DND-41 (cell line): ENCODE results near the gene OSBPL8.
A peak's percentile ranks its signal among the peaks of the same experiment; 100 is the strongest.

Experiments
- ATAC-seq: fragments of 200-7000 bp; cut with Tn5 transposase; 3 replicates; pipeline ENCODE4 v1.9.1; 2021; ENCODE audit warnings: low read depth; ENCODE audit not compliant: insufficient read depth
- DNase-seq: peaks from one replicate; pipeline ENCODE4 v3.0.0-alpha.2; 2020
- H2AFZ ChIP-seq: 2 replicates; pipeline ENCODE4 v1.6.0; 2012; ENCODE audit warnings: low read depth, low read length
- H3K27ac ChIP-seq: 2 replicates; pipeline ENCODE4 v1.5.1; 2012; ENCODE audit warnings: low read length, inconsistent platforms
- H3K27me3 ChIP-seq: fragments of 200-600 bp; sonication (generic); 2 replicates; pipeline ENCODE4 v1.6.0; 2012; ENCODE audit warnings: low read length, mild to moderate bottlenecking, inconsistent platforms; ENCODE audit not compliant: insufficient read depth, poor library complexity
- H3K36me3 ChIP-seq: 2 replicates; pipeline ENCODE4 v1.5.1; 2012; ENCODE audit warnings: low read length, inconsistent platforms; ENCODE audit not compliant: insufficient read depth
- H3K4me1 ChIP-seq: 2 replicates; pipeline ENCODE4 v1.5.1; 2012; ENCODE audit warnings: mild to moderate bottlenecking, low read length; ENCODE audit not compliant: insufficient read depth
- H3K4me2 ChIP-seq: 2 replicates; pipeline ENCODE4 v1.6.0; 2012; ENCODE audit warnings: mild to moderate bottlenecking, moderate library complexity, low read length, inconsistent platforms; ENCODE audit not compliant: insufficient read depth
- H3K4me3 ChIP-seq, 2 experiments: fragments of 200-600 bp in 1 of 2; shearing (Covaris generic) in 1 of 2; 2 replicates each; pipeline ENCODE4 v1.5.1; 2012 to 2016; ENCODE audit warnings: inconsistent platforms in 2 of 2, low read length in 2 of 2, mild to moderate bottlenecking in 2 of 2, low read depth in 1 of 2, moderate library complexity in 1 of 2
- H3K79me2 ChIP-seq: 2 replicates; pipeline ENCODE4 v1.6.0; 2012; ENCODE audit warnings: low read length, inconsistent platforms; ENCODE audit not compliant: insufficient read depth
- H3K9ac ChIP-seq: 2 replicates; pipeline ENCODE4 v1.6.0; 2012; ENCODE audit warnings: low read depth, mild to moderate bottlenecking, inconsistent platforms, low read length, moderate library complexity
- H3K9me3 ChIP-seq: 2 replicates; pipeline ENCODE4 v1.5.1; 2012; ENCODE audit warnings: low read length, moderate library complexity, mild to moderate bottlenecking, inconsistent platforms; ENCODE audit not compliant: insufficient read depth, severe bottlenecking
- H4K20me1 ChIP-seq: 2 replicates; pipeline ENCODE4 v1.6.0; 2012; ENCODE audit warnings: low read length; ENCODE audit not compliant: insufficient read depth
- EZH2 ChIP-seq: IDR thresholded peaks from 3 replicates; pipeline ENCODE4 v1.6.1; 2012; ENCODE audit warnings: borderline replicate concordance, low read depth, mild to moderate bottlenecking, moderate library complexity, low read length, inconsistent platforms; ENCODE audit not compliant: severe bottlenecking
- TF ChIP-seq, protein P1 (sequence below): IDR thresholded peaks from 2 replicates; pipeline ENCODE4 v1.5.1; 2012; ENCODE audit warnings: borderline replicate concordance, low read length, moderate library complexity, mild to moderate bottlenecking; ENCODE audit not compliant: poor library complexity, severe bottlenecking; ENCODE audit errors: extremely low read depth

Gene OSBPL8

DNA sequence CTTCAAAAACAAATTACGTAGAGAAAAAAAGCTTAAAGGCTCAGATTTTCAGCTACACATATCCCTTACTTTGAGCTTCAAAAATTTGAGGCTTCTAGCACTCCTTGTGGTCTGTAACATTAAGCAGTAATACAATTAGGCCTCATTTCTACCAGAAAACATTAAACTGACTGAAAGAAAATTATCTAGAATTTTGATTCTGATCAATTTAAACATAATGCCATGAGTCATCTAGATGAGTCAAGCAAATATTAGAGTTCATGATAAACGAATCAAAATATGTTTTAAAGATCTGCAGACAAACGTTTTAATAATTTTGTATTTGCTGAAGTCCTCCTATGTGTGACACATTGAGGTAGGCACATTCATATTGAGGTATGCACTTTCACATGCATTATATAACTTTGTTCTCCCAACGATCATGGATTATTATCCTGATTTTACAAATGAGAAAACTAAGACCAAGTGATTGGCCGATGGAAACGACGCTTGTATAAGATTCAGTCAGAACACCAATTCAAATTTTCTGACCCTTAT lies 4.3 kb downstream of the OSBPL8 start:
- ATAC-seq, result no peak
- Histone ChIP-seq H3K79me2 (peaks cover 92% of the 10 kb centered on the region), H3K9ac (no peak overlapping the region), H3K9me3 (no peaks in the 10 kb centered on the region), H3K4me2 (no peak overlapping the region; the same call in 1 of the 2 replicates), H4K20me1 (peaks cover 74% of the 10 kb centered on the region), H3K27me3 (no peaks in the 10 kb centered on the region), H2AFZ (no peak overlapping the region), H3K4me1 (peaks cover 40% of the 10 kb centered on the region), H3K27ac (no peak overlapping the region), H3K4me3 (no peak overlapping the region), H3K36me3 (peaks cover 3% of the 10 kb centered on the region; the same call in 1 of the 2 replicates)
- DNase-seq, result no peak
- TF ChIP-seq EZH2, result no peak
- TF ChIP-seq, protein P1, sequence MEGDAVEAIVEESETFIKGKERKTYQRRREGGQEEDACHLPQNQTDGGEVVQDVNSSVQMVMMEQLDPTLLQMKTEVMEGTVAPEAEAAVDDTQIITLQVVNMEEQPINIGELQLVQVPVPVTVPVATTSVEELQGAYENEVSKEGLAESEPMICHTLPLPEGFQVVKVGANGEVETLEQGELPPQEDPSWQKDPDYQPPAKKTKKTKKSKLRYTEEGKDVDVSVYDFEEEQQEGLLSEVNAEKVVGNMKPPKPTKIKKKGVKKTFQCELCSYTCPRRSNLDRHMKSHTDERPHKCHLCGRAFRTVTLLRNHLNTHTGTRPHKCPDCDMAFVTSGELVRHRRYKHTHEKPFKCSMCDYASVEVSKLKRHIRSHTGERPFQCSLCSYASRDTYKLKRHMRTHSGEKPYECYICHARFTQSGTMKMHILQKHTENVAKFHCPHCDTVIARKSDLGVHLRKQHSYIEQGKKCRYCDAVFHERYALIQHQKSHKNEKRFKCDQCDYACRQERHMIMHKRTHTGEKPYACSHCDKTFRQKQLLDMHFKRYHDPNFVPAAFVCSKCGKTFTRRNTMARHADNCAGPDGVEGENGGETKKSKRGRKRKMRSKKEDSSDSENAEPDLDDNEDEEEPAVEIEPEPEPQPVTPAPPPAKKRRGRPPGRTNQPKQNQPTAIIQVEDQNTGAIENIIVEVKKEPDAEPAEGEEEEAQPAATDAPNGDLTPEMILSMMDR, result no peak

DNA sequence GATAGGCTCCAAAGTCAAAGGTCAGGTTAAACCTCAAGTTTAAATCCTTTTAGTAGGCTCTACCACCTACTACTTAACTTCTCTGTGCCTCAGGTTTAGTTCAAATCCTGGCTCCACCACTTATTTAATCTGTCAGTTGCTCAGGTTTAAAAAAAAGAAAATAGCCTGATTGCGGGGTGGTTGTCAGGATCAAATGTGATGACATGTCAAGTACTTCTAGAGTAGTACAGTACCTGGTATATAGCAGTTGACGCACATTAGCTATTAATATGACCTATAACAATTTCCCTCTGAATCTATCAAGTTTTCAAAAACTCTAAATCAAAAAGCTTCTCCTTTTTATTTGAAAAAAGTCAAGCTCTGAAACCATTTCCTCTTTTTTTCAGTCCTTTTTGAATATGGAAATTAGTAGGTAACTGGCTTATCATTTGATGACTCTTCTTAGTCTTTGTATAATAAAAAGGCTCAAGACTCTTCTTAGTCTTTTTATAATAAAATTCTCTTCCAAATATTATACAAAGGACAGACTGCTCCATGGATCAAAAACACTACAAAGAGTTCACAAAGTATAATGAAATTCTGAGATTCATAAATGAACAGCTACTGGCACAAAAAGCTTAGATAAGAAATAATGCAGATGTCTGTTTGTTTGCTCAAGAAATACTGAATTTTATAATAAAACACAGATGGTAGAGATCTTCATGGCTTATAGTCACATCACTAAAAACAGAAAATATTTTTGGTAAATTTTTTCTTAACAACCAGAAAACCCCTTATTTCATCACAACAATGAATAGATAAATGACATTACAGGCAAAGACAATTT lies 5.0 kb downstream of the OSBPL8 start:
- Histone ChIP-seq H3K36me3 (peaks cover 3% of the 10 kb centered on the region; the same call in 1 of the 2 replicates), H4K20me1 (peaks cover 76% of the 10 kb centered on the region), H3K27ac (no peak overlapping the region), H2AFZ (no peak overlapping the region), H3K4me2 (no peak overlapping the region; the same call in 1 of the 2 replicates), H3K79me2 (peaks cover 97% of the 10 kb centered on the region), H3K9me3 (no peaks in the 10 kb centered on the region), H3K4me3 (no peak overlapping the region), H3K4me1 (peaks cover 35% of the 10 kb centered on the region), H3K9ac (no peak overlapping the region), H3K27me3 (no peaks in the 10 kb centered on the region)
- TF ChIP-seq, protein P1, result no peak
- no peak for TF ChIP-seq EZH2
- DNase-seq, result no peak
- ATAC-seq, result no peak

DNA sequence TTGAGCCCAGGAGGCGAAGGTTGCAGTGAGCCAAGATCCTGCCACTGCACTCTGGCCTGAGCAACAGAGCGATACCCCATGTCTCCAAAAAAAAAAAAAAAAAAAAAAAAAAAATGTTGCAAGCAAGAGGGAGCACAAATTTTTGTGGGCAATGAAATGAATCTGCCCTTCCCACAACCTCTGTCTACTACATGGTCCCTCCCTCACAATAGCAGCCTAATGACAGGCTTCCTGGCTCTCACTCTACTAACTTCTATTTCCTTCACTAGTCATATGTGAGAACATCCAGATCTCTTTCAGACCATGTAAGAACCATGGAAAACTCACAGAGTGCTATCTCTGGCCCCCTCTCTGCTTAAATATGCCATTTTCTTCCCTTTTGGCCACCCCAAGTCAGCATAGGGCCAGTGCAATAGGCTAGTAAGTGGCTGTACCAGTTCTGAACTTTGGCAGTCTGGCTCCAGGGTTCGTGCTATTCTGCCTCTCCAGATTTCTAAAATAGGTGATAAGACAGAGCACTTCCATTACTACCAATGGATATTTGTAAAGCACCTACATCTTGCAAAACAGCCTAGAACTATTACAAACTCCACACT lies 7.1 kb downstream of the OSBPL8 start:
- Histone ChIP-seq H3K27me3 (no peaks in the 10 kb centered on the region), H3K27ac (no peak overlapping the region), H3K79me2 (peaks cover 98% of the 10 kb centered on the region), H4K20me1 (peaks cover 76% of the 10 kb centered on the region), H2AFZ (no peak overlapping the region), H3K4me3 (no peak overlapping the region), H3K4me2 (no peak overlapping the region), H3K4me1 (peaks cover 26% of the 10 kb centered on the region), H3K9me3 (no peaks in the 10 kb centered on the region), H3K36me3 (no peaks in the 10 kb centered on the region), H3K9ac (no peak overlapping the region)
- DNase-seq (no peak), ATAC-seq (peak; percentile 35; the same call in 2 of the 3 replicates)
- TF ChIP-seq, protein P1, result no peak
- no peak for TF ChIP-seq EZH2
